Cardiac muscle cell (in vitro differentiated cells and primary cell): ENCODE results near the gene ASB16. TPM values are rescaled to one million over a fixed set of nuclear protein-coding genes. Genes with fewer than 3 reads are reported as not detected.
A peak's percentile ranks its signal among the peaks of the same experiment; 100 is the strongest.
"Not testable (repeated sequence)": the region's sequence is repeated elsewhere in the genome, so short reads cannot be mapped to it uniquely, and the experiment has no call there.

Experiments
- DNase-seq, 2 donors: peaks; one replicate each; pipeline versions ENCODE4 v3.0.0 to v3.0.0-alpha.2; 2010 to 2017; ENCODE audit warnings: low read depth in 1 of 2, low spot score in 1 of 2
- H3K27ac ChIP-seq: fragments of 200-600 bp; sonication (generic); 2 replicates; pipeline ENCODE4 v1.5.1; 2016
- H3K27me3 ChIP-seq: fragments of 200-600 bp; sonication (generic); 2 replicates; pipeline ENCODE4 v1.6.0; 2016; ENCODE audit warnings: control low read depth
- H3K36me3 ChIP-seq: fragments of 200-600 bp; sonication (generic); 2 replicates; pipeline ENCODE4 v1.5.1; 2016; ENCODE audit warnings: control low read depth
- H3K4me1 ChIP-seq: fragments of 200-600 bp; sonication (generic); 2 replicates; pipeline ENCODE4 v1.8.1; 2017; ENCODE audit warnings: low read depth, mild to moderate bottlenecking, mixed run types
- H3K4me3 ChIP-seq: fragments of 200-600 bp; sonication (generic); 2 replicates; pipeline ENCODE4 v1.5.1; 2016; ENCODE audit warnings: mild to moderate bottlenecking
- H3K9me3 ChIP-seq: fragments of 200-600 bp; sonication (generic); 2 replicates; pipeline ENCODE4 v1.5.1; 2017; ENCODE audit warnings: low read depth, mild to moderate bottlenecking, control low read depth
- polyA plus RNA-seq: library from polyadenylated mRNA; unstranded; fragments of >200 nt; fragmentation: Nextera tagmentation; extraction: Ambion mirVana; gene quantifications from 2 replicates; pipeline ENCODE4 v1.2.1, GENCODE V29; 2016
- total RNA-seq: library from RNA; depleted of rRNA; stranded (reverse); fragments of >200 nt; gene quantifications from 2 replicates; pipeline ENCODE4 v1.2.3, GENCODE V29; 2016
- TF ChIP-seq, protein P1 (sequence below): IDR thresholded peaks from 2 replicates; pipeline ENCODE4 v1.5.1; 2012; ENCODE audit warnings: low read depth, mild to moderate bottlenecking, low read length

The ASB16 gene
- total and polyA plus RNA-seq, 2 experiments from 2014 or later, result 5.5 to 6.4 TPM

DNA sequence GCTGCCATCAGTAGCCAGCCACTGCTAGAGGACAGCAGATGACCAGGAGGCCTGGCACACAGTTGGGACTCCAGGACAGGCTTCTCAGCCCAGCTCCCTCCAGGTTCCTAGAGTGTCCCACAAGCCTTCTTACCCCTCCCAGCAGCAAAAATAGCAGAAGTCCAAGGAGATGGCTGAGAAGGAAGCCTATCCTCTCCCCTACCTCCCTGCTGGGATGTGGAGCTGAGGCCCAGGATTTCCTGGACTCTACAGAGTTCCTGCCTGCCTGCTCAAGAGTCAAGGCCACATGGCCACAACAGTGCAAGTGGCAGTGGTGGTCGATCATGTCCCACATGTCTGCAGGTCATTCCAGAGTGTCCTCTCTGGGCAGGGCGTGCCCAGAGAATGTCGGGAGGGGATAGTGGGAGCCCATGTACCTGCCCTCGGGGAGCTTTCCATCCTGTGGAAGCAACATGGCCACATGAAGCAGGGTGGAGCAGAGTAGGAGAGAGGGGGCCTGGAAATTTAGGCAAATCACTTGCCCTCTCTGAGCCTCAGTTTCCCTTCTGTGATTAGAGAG lies 36.5 kb upstream of the ASB16 start:
- Histone ChIP-seq H3K4me3 (no peak overlapping the region), H3K36me3 (no peaks in the 10 kb centered on the region), H3K4me1 (no peaks in the 10 kb centered on the region), H3K27ac (no peak overlapping the region), H3K27me3 (no peaks in the 10 kb centered on the region), H3K9me3 (no peaks in the 10 kb centered on the region)
- TF ChIP-seq, protein P1, sequence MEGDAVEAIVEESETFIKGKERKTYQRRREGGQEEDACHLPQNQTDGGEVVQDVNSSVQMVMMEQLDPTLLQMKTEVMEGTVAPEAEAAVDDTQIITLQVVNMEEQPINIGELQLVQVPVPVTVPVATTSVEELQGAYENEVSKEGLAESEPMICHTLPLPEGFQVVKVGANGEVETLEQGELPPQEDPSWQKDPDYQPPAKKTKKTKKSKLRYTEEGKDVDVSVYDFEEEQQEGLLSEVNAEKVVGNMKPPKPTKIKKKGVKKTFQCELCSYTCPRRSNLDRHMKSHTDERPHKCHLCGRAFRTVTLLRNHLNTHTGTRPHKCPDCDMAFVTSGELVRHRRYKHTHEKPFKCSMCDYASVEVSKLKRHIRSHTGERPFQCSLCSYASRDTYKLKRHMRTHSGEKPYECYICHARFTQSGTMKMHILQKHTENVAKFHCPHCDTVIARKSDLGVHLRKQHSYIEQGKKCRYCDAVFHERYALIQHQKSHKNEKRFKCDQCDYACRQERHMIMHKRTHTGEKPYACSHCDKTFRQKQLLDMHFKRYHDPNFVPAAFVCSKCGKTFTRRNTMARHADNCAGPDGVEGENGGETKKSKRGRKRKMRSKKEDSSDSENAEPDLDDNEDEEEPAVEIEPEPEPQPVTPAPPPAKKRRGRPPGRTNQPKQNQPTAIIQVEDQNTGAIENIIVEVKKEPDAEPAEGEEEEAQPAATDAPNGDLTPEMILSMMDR, result no peak
- DNase-seq, result no peak

GRCh38 chr17:44134752-44135568 lies 35.5 kb upstream of the ASB16 start:
- Histone ChIP-seq H3K36me3 (no peaks in the 10 kb centered on the region), H3K9me3 (no peaks in the 10 kb centered on the region), H3K4me1 (no peaks in the 10 kb centered on the region), H3K27ac (no peak overlapping the region), H3K4me3 (no peak overlapping the region), H3K27me3 (no peaks in the 10 kb centered on the region)
- TF ChIP-seq, protein P1, result no peak
- no peak for DNase-seq

GRCh38 chr17:44137891-44138709 lies 32.4 kb upstream of the ASB16 start:
- TF ChIP-seq, protein P1, result no peak
- Histone ChIP-seq H3K4me1 (no peaks in the 10 kb centered on the region), H3K36me3 (no peaks in the 10 kb centered on the region), H3K9me3 (no peaks in the 10 kb centered on the region), H3K27me3 (no peaks in the 10 kb centered on the region), H3K27ac (no peak overlapping the region), H3K4me3 (no peak overlapping the region)
- DNase-seq, result peak; percentile 51 to 99

GRCh38 chr17:44143921-44144320 lies 26.6 kb upstream of the ASB16 start:
- not testable (repeated sequence) for H3K4me3 ChIP-seq, H3K27ac ChIP-seq, H3K36me3 ChIP-seq, H3K27me3 ChIP-seq, DNase-seq, H3K9me3 ChIP-seq
- H3K4me1 ChIP-seq, result peaks cover 44% of the 10 kb centered on the region

- TF ChIP-seq, protein P1, result no peak
- H3K4me3 ChIP-seq, result no peak overlapping the region
- H3K9me3 ChIP-seq, result no peaks in the 10 kb centered on the region
- peak overlapping the region; percentile 51 for H3K27ac ChIP-seq
- peak in 1 of 2 donors; percentile 45 for DNase-seq
- H3K4me1 ChIP-seq, result peaks cover 44% of the 10 kb centered on the region
- H3K36me3 ChIP-seq, result no peaks in the 10 kb centered on the region
- H3K27me3 ChIP-seq, result no peaks in the 10 kb centered on the region
Observed at GRCh38 chr17:44144966-44145739, 25.4 kb upstream of the ASB16 start.
